Neural cell (in vitro differentiated cells): ENCODE measurements around the gene TXNL1. TPM values are rescaled to one million over a fixed set of nuclear protein-coding genes. Genes with fewer than 3 reads are reported as not detected.

Source experiments
- polyA plus RNA-seq: library from polyadenylated mRNA; depleted of rRNA; stranded (reverse); fragments of >200 nt; gene quantifications from 2 replicates; pipeline ENCODE4 v1.2.3, GENCODE V29; 2014

The TXNL1 gene
- polyA plus RNA-seq, 1 donor from 2014 or later: 84.7 TPM

Other genes starting within 250 kb of the TXNL1 start
- gene WDR7, start 12.8 kb upstream of the TXNL1 start, polyA plus RNA-seq: 14.2 and 15.1 TPM in 2 replicates